Neuron (in vitro differentiated cells): ENCODE measurements around the gene MNDA.

Experiments used
- H2AFZ ChIP-seq: one replicate; pipeline ENCODE4 v1.6.1; 2013; ENCODE audit warnings: low read depth, mild to moderate bottlenecking, inconsistent platforms, low read length, moderate library complexity
- H3K27me3 ChIP-seq: one replicate; pipeline ENCODE4 v1.6.1; 2013; ENCODE audit warnings: low read length; ENCODE audit not compliant: insufficient read depth
- H3K36me3 ChIP-seq: one replicate; pipeline ENCODE4 v1.6.1; 2013; ENCODE audit warnings: low read length; ENCODE audit not compliant: insufficient read depth
- H3K4me1 ChIP-seq: one replicate; pipeline ENCODE4 v1.6.1; 2013; ENCODE audit warnings: low read length; ENCODE audit not compliant: insufficient read depth
- H3K4me3 ChIP-seq: 2 replicates; pipeline ENCODE4 v1.5.1; 2013; ENCODE audit warnings: mild to moderate bottlenecking, low read length, moderate library complexity
- H3K9me3 ChIP-seq: one replicate; pipeline ENCODE4 v1.6.1; 2013; ENCODE audit warnings: low read length

Gene MNDA

DNA sequence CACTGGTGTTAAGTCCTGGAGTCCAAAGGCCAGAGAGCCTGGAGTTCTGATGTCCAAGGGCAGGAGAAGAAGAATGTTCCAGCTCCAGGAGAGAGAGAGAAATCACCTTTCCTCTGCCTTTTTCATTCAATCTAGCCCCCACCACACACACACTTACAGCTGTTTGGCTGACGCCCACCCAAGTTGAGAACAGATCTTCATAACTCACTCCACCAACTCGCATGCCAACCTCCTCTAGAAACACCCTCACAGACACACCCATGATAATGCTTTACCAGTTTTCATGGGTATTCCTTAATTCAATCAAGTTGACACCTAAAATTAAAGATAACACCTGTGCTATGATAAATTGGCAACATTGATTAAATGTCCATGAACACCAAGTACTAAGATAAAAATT, 42.0 kb downstream of the MNDA start:
- Histone ChIP-seq H3K36me3 (no peaks in the 10 kb centered on the region), H2AFZ (no peak overlapping the region), H3K4me1 (no peaks in the 10 kb centered on the region), H3K9me3 (no peaks in the 10 kb centered on the region), H3K4me3 (no peak overlapping the region), H3K27me3 (no peaks in the 10 kb centered on the region)

DNA sequence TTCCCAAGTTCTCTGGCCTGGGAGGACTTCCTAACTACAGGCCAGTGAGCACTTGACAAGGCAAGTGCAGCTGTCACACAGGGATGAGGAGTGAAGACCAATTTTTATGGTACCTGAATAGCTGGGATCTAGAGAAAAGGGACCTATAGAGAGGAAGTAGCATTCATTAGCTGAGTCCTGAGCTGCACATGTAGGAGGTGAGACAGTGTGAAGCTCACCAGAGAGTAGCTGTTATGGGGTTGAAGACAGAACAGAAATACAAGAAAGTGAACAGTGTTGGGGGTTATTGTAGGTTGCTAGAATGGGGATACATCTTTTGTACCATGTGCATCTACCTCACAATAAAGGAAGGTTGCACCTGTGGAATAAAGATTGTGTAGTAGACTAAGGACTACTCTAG, 62.5 kb downstream of the MNDA start:
- no peak overlapping the region for H2AFZ ChIP-seq
- no peaks in the 10 kb centered on the region for H3K27me3 ChIP-seq
- H3K9me3 ChIP-seq = no peaks in the 10 kb centered on the region
- H3K36me3 ChIP-seq = no peaks in the 10 kb centered on the region
- H3K4me1 ChIP-seq = no peaks in the 10 kb centered on the region
- H3K4me3 ChIP-seq = no peak overlapping the region

DNA sequence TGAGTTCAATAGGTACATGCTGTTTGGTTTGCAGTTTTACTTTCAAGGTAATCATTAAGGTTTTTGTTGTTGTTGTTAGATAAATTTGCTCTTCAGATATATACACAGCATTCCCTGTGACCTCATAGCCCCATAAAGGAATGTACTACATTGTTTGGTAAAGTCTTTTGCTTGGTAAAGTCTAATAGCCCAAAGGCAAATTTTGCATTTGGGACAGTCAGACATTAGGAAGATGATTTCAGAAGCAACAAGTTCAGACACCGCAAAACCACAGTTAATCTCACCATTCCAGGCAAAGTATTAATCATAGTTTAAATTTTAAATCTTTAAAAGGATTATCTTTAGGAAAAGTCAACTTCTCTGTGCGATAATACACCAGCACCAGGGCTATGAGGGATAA, 67.6 kb downstream of the MNDA start:
- H3K27me3 ChIP-seq = no peaks in the 10 kb centered on the region
- H3K4me3 ChIP-seq = no peak overlapping the region
- no peaks in the 10 kb centered on the region for H3K9me3 ChIP-seq

More for the DNA sequence above, 67.6 kb downstream of the MNDA start:
- Histone ChIP-seq H2AFZ (no peak overlapping the region), H3K36me3 (no peaks in the 10 kb centered on the region), H3K4me1 (no peaks in the 10 kb centered on the region)
